Hypothalamus (tissue), 51 donors: ENCODE data around the gene ZNF628.

Experiments
- DNase-seq, 51 donors: peaks; one replicate each; lab custom pipeline; 2025; lab: John Stamatoyannopoulos, UW

The ZNF628 gene

GRCh38 chr19:55526216-55527196, 50.1 kb downstream of the ZNF628 start:
- peak in 4 of 51 donors; percentile 2 to 16 (median 12) for DNase-seq

- no peak for DNase-seq
Observed at GRCh38 chr19:55527197-55528029, 51.0 kb downstream of the ZNF628 start.

- peak in 1 of 51 donors; percentile 4 for DNase-seq
Observed at GRCh38 chr19:55528030-55528803, 51.8 kb downstream of the ZNF628 start.

- no peak for DNase-seq
Observed at GRCh38 chr19:55529636-55530234, 53.3 kb downstream of the ZNF628 start.

- DNase-seq: no peak
Observed at GRCh38 chr19:55530996-55531395, 54.6 kb downstream of the ZNF628 start.
